Measurements from ENCODE around the gene ZNF337. TPM values are rescaled to one million over a fixed set of nuclear protein-coding genes. Genes with fewer than 3 reads are reported as not detected.
"Not testable (repeated sequence)": the region's sequence is repeated elsewhere in the genome, so short reads cannot be mapped to it uniquely, and the experiment has no call there.

ZNF337 gene
- total RNA-seq, 1 donor from 2014 or later = 32.3 TPM

GRCh38 chr20:25695532-25696370 is 902 bp downstream of the ZNF337 start:
- no peak for DNase-seq (ENCODE audit: low spot score)

GRCh38 chr20:25692499-25692898 is 4.2 kb downstream of the ZNF337 start:
- no peak for DNase-seq (ENCODE audit: low spot score)

DNA sequence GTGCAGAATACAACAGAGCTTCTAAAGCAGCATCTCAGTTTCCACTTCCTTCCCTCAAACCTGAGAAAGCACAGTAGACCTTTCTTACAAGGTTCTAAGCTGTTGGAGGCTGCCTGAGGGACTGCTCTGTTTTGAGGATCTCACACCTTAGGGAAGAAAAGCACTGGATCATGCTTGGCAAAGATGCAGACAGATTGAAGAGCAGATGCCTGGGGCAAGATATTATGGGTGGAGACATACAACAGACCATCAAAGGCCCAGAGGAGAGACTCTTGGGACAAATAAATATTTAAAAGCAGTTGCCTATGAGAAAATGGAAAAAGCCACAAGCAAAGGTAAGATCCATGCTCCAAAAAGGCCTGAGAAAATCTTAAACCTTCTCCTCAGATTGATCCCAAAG is 6.2 kb downstream of the ZNF337 start:
- DNase-seq (ENCODE audit: low spot score) = no peak

- no peak for DNase-seq (ENCODE audit: low spot score)
These were observed 10.3 kb downstream of the ZNF337 start for GRCh38 chr20:25686081-25687067.

GRCh38 chr20:25685276-25686080 is 11.2 kb downstream of the ZNF337 start:
- no peak for DNase-seq (ENCODE audit: low spot score)

GRCh38 chr20:25683826-25684225 is 12.8 kb downstream of the ZNF337 start:
- not testable (repeated sequence) for DNase-seq (ENCODE audit: low spot score)

GRCh38 chr20:25683050-25683449 is 13.6 kb downstream of the ZNF337 start:
- no peak for DNase-seq (ENCODE audit: low spot score)

DNA sequence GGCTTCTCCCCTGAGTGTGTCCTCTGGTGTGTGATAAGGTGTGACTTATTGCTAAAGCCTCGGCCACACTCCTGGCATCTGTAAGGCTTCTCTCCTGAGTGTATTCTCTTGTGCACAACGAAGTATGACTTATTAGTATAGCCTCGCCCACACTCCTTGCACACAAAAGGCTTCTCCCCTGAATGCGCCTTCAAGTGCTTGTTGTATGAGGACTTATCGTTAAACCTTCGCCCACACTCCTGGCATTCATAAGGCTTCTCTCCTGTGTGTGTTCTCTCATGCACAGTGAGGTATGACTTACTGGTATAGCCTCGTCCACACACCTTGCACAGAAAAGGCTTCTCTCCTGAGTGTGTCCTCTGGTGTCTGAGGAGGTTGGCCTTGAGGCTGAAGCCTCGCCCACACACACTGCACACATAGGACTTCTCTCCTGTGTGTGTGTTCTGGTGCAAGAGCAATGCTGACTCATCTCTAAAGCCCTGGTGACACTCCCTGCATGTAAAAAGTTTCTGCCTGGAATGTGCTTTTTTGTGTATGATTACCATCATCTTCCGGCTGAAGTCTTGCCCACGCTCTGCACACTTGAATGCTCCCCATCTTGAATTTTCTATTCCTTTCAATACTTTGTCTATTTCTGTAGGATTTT is 20.4 kb downstream of the ZNF337 start:
- no peak for DNase-seq (ENCODE audit: low spot score)

- DNase-seq (ENCODE audit: low spot score) = no peak
These were observed 21.5 kb downstream of the ZNF337 start for GRCh38 chr20:25675161-25675560.

DNA sequence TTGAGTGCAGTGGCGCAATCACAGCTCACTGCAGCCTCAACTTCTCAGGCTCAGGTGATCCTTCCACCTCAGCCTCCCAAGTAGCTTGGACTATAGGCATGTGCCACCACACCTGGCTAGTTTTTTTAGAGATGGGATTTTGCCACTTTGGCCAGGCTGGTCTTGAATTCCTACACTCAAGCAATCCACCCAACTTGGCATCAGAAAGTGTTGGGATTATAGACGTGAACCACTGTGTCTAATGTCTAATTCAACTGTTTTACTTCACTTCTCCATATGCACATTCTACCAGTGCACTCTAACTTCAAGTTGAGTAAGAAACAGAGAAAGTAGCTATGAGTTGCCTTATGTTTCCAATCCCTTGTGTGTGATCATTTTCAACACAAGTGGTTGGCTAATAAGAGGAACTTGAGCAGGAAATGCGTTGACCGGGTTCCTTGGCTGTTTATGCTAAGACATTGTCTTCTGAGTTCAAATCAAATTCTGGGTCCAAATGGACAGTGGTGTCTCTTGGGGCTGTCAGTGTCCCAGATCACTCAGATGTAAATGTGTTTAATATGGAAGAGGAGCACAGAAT is 23.9 kb downstream of the ZNF337 start:
- no peak for DNase-seq (ENCODE audit: low spot score)

GRCh38 chr20:25669826-25670422 is 26.7 kb downstream of the ZNF337 start:
- no peak for DNase-seq (ENCODE audit: low spot score)

GRCh38 chr20:25668446-25668845 is 28.2 kb downstream of the ZNF337 start:
- no peak for DNase-seq (ENCODE audit: low spot score)

DNA sequence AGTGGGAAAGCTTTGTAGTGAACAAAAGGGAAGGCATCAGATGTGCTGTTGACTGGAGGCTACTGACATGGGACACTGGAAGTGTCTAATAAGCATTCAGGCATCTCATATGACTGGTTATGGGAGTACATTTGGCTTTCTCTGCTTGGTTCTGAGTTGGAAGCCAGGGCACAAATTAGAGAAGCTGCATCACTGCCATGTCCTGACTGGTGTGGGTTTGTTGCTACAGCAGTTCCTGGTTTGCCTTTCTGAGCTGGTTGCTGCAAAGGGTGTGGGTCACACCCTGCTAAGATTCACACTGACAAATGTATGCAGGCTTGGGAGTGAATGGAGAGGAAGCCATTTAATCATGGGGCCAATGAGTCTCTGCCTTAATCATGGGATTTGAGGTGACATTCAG is 36.7 kb downstream of the ZNF337 start:
- no peak for DNase-seq (ENCODE audit: low spot score)

DNA sequence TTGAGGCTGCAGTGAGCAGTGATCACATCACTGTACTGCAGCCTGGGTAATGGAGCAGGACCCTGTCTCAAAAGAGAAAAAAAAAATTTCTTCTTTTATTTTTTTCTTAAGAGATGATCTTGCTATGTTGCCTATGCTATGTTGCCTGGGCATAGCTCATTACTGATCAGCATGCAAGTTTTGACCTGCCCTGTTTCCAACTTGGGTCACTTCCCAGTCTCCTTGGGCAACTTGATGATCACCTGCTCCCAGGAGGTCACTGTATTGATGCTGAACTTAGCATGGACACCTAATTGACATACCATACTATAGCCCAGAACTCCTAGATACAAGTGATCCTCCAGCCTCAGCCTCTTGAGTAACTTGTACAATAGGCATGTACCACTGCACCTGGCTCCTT is 42.2 kb downstream of the ZNF337 start:
- no peak for DNase-seq (ENCODE audit: low spot score)

DNA sequence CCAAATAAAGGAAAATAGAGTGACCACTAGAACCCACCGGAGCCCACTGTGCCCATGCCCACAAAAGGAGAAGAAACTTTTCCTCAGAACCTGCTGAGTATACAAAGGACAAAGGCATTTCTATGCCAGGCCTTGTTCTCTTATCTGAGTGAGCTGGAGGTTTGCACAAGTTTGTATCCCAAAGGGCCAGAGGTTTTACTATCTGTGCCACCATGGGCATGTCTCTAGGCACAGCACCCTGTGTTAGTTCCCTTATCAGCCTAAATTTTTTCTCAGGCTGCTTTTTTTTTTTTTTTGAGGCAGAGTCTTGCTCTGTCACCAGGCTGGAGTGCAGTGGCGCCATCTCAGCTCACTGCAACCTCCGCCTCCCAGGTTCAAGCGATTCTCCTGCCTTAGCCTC is 43.8 kb downstream of the ZNF337 start:
- not testable (repeated sequence) for DNase-seq (ENCODE audit: low spot score)

- DNase-seq (ENCODE audit: low spot score) = no peak
These were observed 51.8 kb downstream of the ZNF337 start for GRCh38 chr20:25644814-25645213.

GRCh38 chr20:25643716-25644115 is 52.9 kb downstream of the ZNF337 start:
- DNase-seq (ENCODE audit: low spot score) = no peak

DNA sequence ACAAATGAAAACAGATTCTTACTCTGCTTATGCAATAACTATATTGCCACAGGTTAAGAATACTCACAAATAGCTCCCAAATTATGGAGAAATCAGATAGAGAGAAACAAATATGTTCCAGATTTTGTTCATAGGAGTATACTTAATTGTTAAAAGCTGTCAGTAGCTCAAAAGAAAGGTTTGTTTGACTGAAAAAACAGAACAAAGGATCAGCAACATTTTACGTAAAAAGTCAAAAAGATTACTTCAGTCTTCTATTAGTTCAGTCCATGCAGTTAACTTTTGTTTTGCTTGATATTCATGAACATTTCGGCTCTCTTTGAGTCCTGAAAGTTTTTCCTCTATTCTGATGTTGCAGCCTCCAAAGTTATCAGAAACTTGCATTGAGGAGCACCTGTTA is 59.4 kb downstream of the ZNF337 start:
- DNase-seq (ENCODE audit: low spot score) = no peak

GRCh38 chr20:25632940-25633790 is 63.5 kb downstream of the ZNF337 start:
- DNase-seq (ENCODE audit: low spot score) = no peak

Measured in ureter (tissue), 1 donor.